H9 (cell line): ENCODE data around the gene TNPO3. TPM values are rescaled to one million over a fixed set of nuclear protein-coding genes. Genes with fewer than 3 reads are reported as not detected.

Experiments used
- DNase-seq: peaks from one replicate; pipeline ENCODE4 v3.0.0-alpha.2; 2017
- H2AFZ ChIP-seq: one replicate; pipeline ENCODE4 v1.6.1; 2013; ENCODE audit warnings: mild to moderate bottlenecking, low read length, control low read depth, moderate library complexity
- H2AK5ac ChIP-seq: 2 replicates; pipeline ENCODE4 v1.6.1; 2013; ENCODE audit warnings: low read length, control low read depth, mixed read lengths; ENCODE audit not compliant: insufficient read length
- H2BK120ac ChIP-seq: one replicate; pipeline ENCODE4 v1.6.1; 2013; ENCODE audit warnings: low read depth, mild to moderate bottlenecking, low read length, control low read depth, inconsistent platforms; ENCODE audit not compliant: poor library complexity, severe bottlenecking
- H2BK12ac ChIP-seq: 2 replicates; pipeline ENCODE4 v1.6.1; 2013; ENCODE audit warnings: low read length, control low read depth, mixed read lengths, low read depth; ENCODE audit not compliant: insufficient read length
- H2BK15ac ChIP-seq: 2 replicates; pipeline ENCODE4 v1.6.1; 2013; ENCODE audit warnings: low read depth, low read length, control low read depth
- H2BK20ac ChIP-seq: one replicate; pipeline ENCODE4 v1.6.1; 2013; ENCODE audit warnings: low read depth, mild to moderate bottlenecking, low read length, control low read depth, inconsistent platforms; ENCODE audit not compliant: poor library complexity, severe bottlenecking
- H2BK5ac ChIP-seq: 2 replicates; pipeline ENCODE4 v1.6.1; 2013; ENCODE audit warnings: low read length, control low read depth, mixed read lengths; ENCODE audit not compliant: insufficient read length
- H3K14ac ChIP-seq: 2 replicates; pipeline ENCODE4 v1.6.1; 2013; ENCODE audit warnings: low read length, control low read depth; ENCODE audit not compliant: insufficient read depth
- H3K18ac ChIP-seq: 2 replicates; pipeline ENCODE4 v1.6.1; 2013; ENCODE audit warnings: low read depth, mild to moderate bottlenecking, mixed read lengths, low read length, control low read depth; ENCODE audit not compliant: insufficient read length
- H3K23ac ChIP-seq: 2 replicates; pipeline ENCODE4 v1.6.1; 2013; ENCODE audit warnings: low read length, control low read depth, mixed read lengths, low read depth; ENCODE audit not compliant: insufficient read length
- H3K23me2 ChIP-seq: 2 replicates; pipeline ENCODE4 v1.6.1; 2013; ENCODE audit warnings: low read depth, mild to moderate bottlenecking, mixed read lengths, low read length, control low read depth; ENCODE audit not compliant: insufficient read length, poor library complexity, severe bottlenecking
- H3K27ac ChIP-seq: 2 replicates; pipeline ENCODE4 v1.5.1; 2013; ENCODE audit warnings: low read length, control low read depth, mixed read lengths, low read depth; ENCODE audit not compliant: insufficient read length
- H3K27me3 ChIP-seq: 2 replicates; pipeline ENCODE4 v1.6.1; 2013; ENCODE audit warnings: low read length, control low read depth, inconsistent platforms; ENCODE audit not compliant: insufficient read depth
- H3K4ac ChIP-seq: 2 replicates; pipeline ENCODE4 v1.6.1; 2013; ENCODE audit warnings: low read depth, mild to moderate bottlenecking, control low read depth, inconsistent platforms, low read length, moderate library complexity
- H3K4me1 ChIP-seq: 2 replicates; pipeline ENCODE4 v1.6.1; 2013; ENCODE audit warnings: low read length, control low read depth, inconsistent platforms; ENCODE audit not compliant: insufficient read depth
- H3K4me2 ChIP-seq: 2 replicates; pipeline ENCODE4 v1.6.1; 2013; ENCODE audit warnings: low read length, control low read depth, mixed read lengths; ENCODE audit not compliant: insufficient read length, insufficient read depth
- H3K56ac ChIP-seq: 2 replicates; pipeline ENCODE4 v1.6.1; 2013; ENCODE audit warnings: low read depth, mild to moderate bottlenecking, mixed read lengths, low read length, control low read depth; ENCODE audit not compliant: insufficient read length
- H3K79me1 ChIP-seq: 2 replicates; pipeline ENCODE4 v1.6.1; 2013; ENCODE audit warnings: low read depth, mild to moderate bottlenecking, moderate library complexity, low read length, control low read depth, inconsistent platforms; ENCODE audit not compliant: insufficient read depth, poor library complexity, severe bottlenecking
- H3K79me2 ChIP-seq: 2 replicates; pipeline ENCODE4 v1.6.1; 2013; ENCODE audit warnings: low read length, control low read depth, inconsistent platforms; ENCODE audit not compliant: insufficient read depth
- H3K9ac ChIP-seq: 2 replicates; pipeline ENCODE4 v1.6.1; 2013; ENCODE audit warnings: low read length, control low read depth, mixed read lengths; ENCODE audit not compliant: insufficient read length; ENCODE audit errors: extremely low read depth
- H3K9me3 ChIP-seq: one replicate; pipeline ENCODE4 v1.6.1; 2013; ENCODE audit warnings: low read depth, low read length, inconsistent platforms; ENCODE audit not compliant: control insufficient read depth
- H3T11ph ChIP-seq: one replicate; pipeline ENCODE4 v1.6.1; 2013; ENCODE audit warnings: mild to moderate bottlenecking, low read length, control low read depth, inconsistent platforms
- H4K20me1 ChIP-seq: one replicate; pipeline ENCODE4 v1.6.1; 2013; ENCODE audit not compliant: control insufficient read depth, insufficient read length, insufficient read depth
- H4K5ac ChIP-seq: 2 replicates; pipeline ENCODE4 v1.6.1; 2013; ENCODE audit warnings: low read depth, mild to moderate bottlenecking, mixed read lengths, low read length, control low read depth; ENCODE audit not compliant: insufficient read length
- H4K8ac ChIP-seq: replicated peaks from 2 replicates; pipeline ENCODE4 v1.6.1; 2013; ENCODE audit warnings: low read length, control low read depth, mixed read lengths, low read depth; ENCODE audit not compliant: insufficient read length
- H4K91ac ChIP-seq: 2 replicates; pipeline ENCODE4 v1.6.1; 2013; ENCODE audit warnings: low read depth, mild to moderate bottlenecking, moderate library complexity, mixed read lengths, low read length, control low read depth; ENCODE audit not compliant: insufficient read length
- H3K27ac Mint-ChIP-seq, 3 experiments: 2 replicates in 2 of 3; 3 replicates in 1 of 3; pipeline ENCODE4 v1.8.0; 2020 to 2021; ENCODE audit warnings: mixed read lengths in 3 of 3, mild to moderate bottlenecking in 1 of 3, moderate library complexity in 1 of 3
- H3K27me3 Mint-ChIP-seq: 2 replicates; pipeline ENCODE4 v1.8.0; 2021; ENCODE audit warnings: low read depth, mild to moderate bottlenecking, moderate library complexity, mixed read lengths
- H3K36me3 Mint-ChIP-seq, 3 experiments: 2 replicates in 2 of 3; 3 replicates in 1 of 3; pipeline ENCODE4 v1.8.0; 2020 to 2021; ENCODE audit warnings: low read depth in 3 of 3, mixed read lengths in 3 of 3; ENCODE audit not compliant: insufficient read depth in 1 of 3
- H3K4me1 Mint-ChIP-seq, 2 experiments: 2 replicates each; pipeline ENCODE4 v1.8.0; 2020; ENCODE audit warnings: mixed read lengths in 2 of 2
- H3K4me3 Mint-ChIP-seq, 2 experiments: 2 replicates in 1 of 2; 3 replicates in 1 of 2; pipeline ENCODE4 v1.8.0; 2020 to 2021; ENCODE audit warnings: mild to moderate bottlenecking in 2 of 2, mixed read lengths in 2 of 2, moderate library complexity in 1 of 2
- H3K9me3 Mint-ChIP-seq, 2 experiments: 2 replicates in 1 of 2; 3 replicates in 1 of 2; pipeline ENCODE4 v1.8.0; 2020; ENCODE audit warnings: mild to moderate bottlenecking in 2 of 2, mixed read lengths in 2 of 2, moderate library complexity in 1 of 2
- WGBS: extraction: QIAGEN DNeasy Blood & Tissue Kit; methylation state at CpG from one replicate; pipeline ENCODE4 v1.1.7; 2013; ENCODE audit warnings: missing lambda C conversion rate, low lambda C conversion rate, mixed read lengths; ENCODE audit not compliant: insufficient read length; ENCODE audit errors: extremely low coverage; 5-methylcytosine and 5-hydroxymethylcytosine counted together
- total RNA-seq: library from RNA; stranded (reverse); gene quantifications from 2 replicates; pipeline ENCODE4 v1.2.1, GENCODE V29; 2021
- TF ChIP-seq, protein P1 (sequence below): fragments of 200-600 bp; sonication (generic); conservative IDR thresholded peaks from 3 replicates; pipeline ENCODE4 v1.8.0; 2021; ENCODE audit warnings: antibody characterized with exemption, mild to moderate bottlenecking

TNPO3 gene
- total RNA-seq, 1 experiment from 2014 or later: 90.1 TPM

DNA sequence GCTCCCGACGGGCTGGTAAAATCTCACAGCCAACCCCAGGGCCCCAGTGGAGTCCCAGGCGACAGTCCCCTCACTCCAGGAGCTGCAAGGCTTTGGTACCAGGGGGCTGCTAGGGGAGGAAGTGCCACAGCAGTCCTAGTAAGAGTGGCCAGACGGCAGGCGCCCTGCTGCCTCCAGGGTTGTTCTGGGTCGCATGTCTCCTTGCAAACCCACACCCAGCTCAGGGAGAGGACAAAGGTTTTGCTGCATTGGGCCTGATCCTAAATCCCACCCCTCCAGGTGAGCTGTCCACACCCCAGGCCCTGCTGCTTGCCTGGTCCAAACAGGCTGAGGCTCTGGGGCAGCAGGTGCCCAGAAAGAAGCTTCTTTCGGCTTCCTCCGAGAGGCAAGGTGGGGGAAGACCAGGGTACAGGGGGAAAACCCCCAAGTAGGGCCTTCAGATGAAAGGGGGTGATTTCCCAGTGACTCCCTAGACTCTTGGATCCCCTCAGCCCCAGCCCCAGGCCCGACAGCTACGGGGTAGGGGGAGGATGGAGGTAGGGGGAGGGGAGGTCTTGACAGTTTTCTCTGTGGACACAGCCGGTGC lies 140.3 kb downstream of the TNPO3 start:
- H3K4ac ChIP-seq: no peak overlapping the region
- no peak overlapping the region for H3T11ph ChIP-seq
- no peak overlapping the region for H4K5ac ChIP-seq
- no peak overlapping the region for H3K14ac ChIP-seq
- Mint-ChIP-seq H3K27ac (no peak overlapping the region), H3K9me3 (no peaks in the 10 kb centered on the region; a peak in 1 of 5 replicates), H3K4me3 (no peak overlapping the region; a peak in 1 of 5 replicates), H3K4me1 (peaks cover 20 to 38% of the 10 kb centered on the region in 2 experiments), H3K27me3 (peaks cover 19% of the 10 kb centered on the region), H3K36me3 (no peaks in the 10 kb centered on the region)
- H4K8ac ChIP-seq: no peak overlapping the region
- H2BK20ac ChIP-seq: no peak overlapping the region
- no peak overlapping the region for H3K18ac ChIP-seq
- no peak overlapping the region for H4K91ac ChIP-seq
- H3K23me2 ChIP-seq: peaks cover 21% of the 10 kb centered on the region
- no peak overlapping the region for H2AFZ ChIP-seq
- no peaks in the 10 kb centered on the region for H3K9me3 ChIP-seq
- H3K27me3 ChIP-seq: peaks cover 10% of the 10 kb centered on the region; the same call in 1 of the 2 replicates
- no peak overlapping the region for H3K23ac ChIP-seq
- H4K20me1 ChIP-seq: no peaks in the 10 kb centered on the region
- no peak overlapping the region for H3K9ac ChIP-seq
- peak; percentile 53 for DNase-seq
- H3K79me2 ChIP-seq: no peaks in the 10 kb centered on the region
- no peak overlapping the region for H2AK5ac ChIP-seq
- no peak overlapping the region for H2BK15ac ChIP-seq
- no peak overlapping the region for H3K56ac ChIP-seq
- H2BK12ac ChIP-seq: no peak overlapping the region
- H2BK5ac ChIP-seq: no peak overlapping the region
- TF ChIP-seq, protein P1, sequence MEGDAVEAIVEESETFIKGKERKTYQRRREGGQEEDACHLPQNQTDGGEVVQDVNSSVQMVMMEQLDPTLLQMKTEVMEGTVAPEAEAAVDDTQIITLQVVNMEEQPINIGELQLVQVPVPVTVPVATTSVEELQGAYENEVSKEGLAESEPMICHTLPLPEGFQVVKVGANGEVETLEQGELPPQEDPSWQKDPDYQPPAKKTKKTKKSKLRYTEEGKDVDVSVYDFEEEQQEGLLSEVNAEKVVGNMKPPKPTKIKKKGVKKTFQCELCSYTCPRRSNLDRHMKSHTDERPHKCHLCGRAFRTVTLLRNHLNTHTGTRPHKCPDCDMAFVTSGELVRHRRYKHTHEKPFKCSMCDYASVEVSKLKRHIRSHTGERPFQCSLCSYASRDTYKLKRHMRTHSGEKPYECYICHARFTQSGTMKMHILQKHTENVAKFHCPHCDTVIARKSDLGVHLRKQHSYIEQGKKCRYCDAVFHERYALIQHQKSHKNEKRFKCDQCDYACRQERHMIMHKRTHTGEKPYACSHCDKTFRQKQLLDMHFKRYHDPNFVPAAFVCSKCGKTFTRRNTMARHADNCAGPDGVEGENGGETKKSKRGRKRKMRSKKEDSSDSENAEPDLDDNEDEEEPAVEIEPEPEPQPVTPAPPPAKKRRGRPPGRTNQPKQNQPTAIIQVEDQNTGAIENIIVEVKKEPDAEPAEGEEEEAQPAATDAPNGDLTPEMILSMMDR: no peak
- H3K4me2 ChIP-seq: peak overlapping the region; percentile 68
- H2BK120ac ChIP-seq: no peak overlapping the region
- no CpG with 5 or more reads among the region's 11 CpGs for WGBS
- H3K79me1 ChIP-seq: no peaks in the 10 kb centered on the region
- H3K4me1 ChIP-seq: peaks cover 5% of the 10 kb centered on the region; the same call in 1 of the 2 replicates
- H3K27ac ChIP-seq: no peak overlapping the region
